ENCODE data around the gene KANSL2. TPM values are rescaled to one million over a fixed set of nuclear protein-coding genes. Genes with fewer than 3 reads are reported as not detected.
A peak's percentile ranks its signal among the peaks of the same experiment; 100 is the strongest.

Gene KANSL2
- total and polyA plus RNA-seq, 9 of the 15 experiments (the other 6 are each of a cell fraction or from before 2014, with no cell fraction given) = 41.1 to 89.8 (median 55.4) TPM

- TF ChIP-seq RNF219 (CRISPR knock-in tag; IDR thresholded peaks at IDR 0.05) (no peak), ID3 (CRISPR knock-in tag; IDR thresholded peaks at IDR 0.05) (no peak), ID3 (tag; IDR thresholded peaks at IDR 0.05) (0 out of 2 replicates have a peak, but pooled peaks have one; percentile 49), MBD1 (CRISPR knock-in tag; IDR thresholded peaks at IDR 0.05) (no peak), DIDO1 (tag; IDR thresholded peaks at IDR 0.05; ENCODE audit: low read depth) (no peak), CCAR2 (IDR thresholded peaks at IDR 0.05; ENCODE audit: low read depth, low read length) (no peak), NR3C1 (CRISPR knock-in tag; IDR thresholded peaks at IDR 0.05) (no peak), RBM39 (optimal IDR thresholded peaks at IDR 0.05; ENCODE audit: low read depth, low read length) (no peak), COPS2 (conservative IDR thresholded peaks at IDR 0.05) (no peak), TRIM24 (IDR thresholded peaks at IDR 0.05) (no peak), SRSF1 (IDR thresholded peaks at IDR 0.05; ENCODE audit: low read depth, low read length) (no peak), THRA (IDR thresholded peaks at IDR 0.05) (no peak), ZBTB9 (CRISPR knock-in tag; IDR thresholded peaks at IDR 0.05) (peak; percentile 81; the same call in 1 of the 2 replicates), MYBL2 (IDR thresholded peaks at IDR 0.05; ENCODE audit: low read depth) (no peak), MYBL2 (CRISPR knock-in tag; IDR thresholded peaks at IDR 0.05; ENCODE audit: borderline replicate concordance) (no peak), ZNF586 (CRISPR knock-in tag; conservative IDR thresholded peaks at IDR 0.05) (no peak), MAZ (CRISPR knock-in tag; conservative IDR thresholded peaks at IDR 0.05 in 1 of 2, IDR thresholded peaks at IDR 0.05 in 1 of 2) (peak; percentile 45 to 75; a peak in 3 of 4 replicates), ERF (CRISPR knock-in tag; IDR thresholded peaks at IDR 0.05) (0 out of 2 replicates have a peak, but pooled peaks have one; percentile 21), ATF3 (IDR thresholded peaks at IDR 0.05) (no peak), ATF3 (CRISPR knock-in tag; conservative IDR thresholded peaks at IDR 0.05) (peak; percentile 80)
Observed at GRCh38 chr12:48681710-48682532, at the start of gene KANSL2 (continued).

Data from K562 (cell line).